ENCODE data around the gene PDCL3. TPM values are rescaled to one million over a fixed set of nuclear protein-coding genes. Genes with fewer than 3 reads are reported as not detected.

The PDCL3 gene
- total RNA-seq, 6 donors from 2014 or later = 6.3 to 21.7 (median 15.0) TPM

DNA sequence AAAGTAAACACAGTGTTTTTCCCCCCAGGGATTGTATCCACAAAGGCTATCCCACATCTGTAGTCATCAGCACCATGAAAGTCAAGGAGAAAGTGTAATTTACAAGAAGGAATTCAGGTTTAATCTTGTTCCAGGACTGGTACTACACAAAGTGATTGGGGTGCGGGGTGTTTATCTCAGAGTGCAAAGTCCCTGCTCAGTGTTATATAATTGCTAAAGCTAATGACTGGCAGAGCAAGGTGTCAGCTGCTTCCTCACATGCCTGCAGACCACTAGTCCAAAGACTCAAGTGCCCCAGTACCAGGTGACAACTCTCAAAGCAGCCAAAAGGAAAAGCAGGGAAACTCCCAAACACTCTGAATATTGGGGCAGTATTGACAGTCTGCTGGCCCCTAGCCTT is 40.4 kb upstream of the PDCL3 start:
- H3K9me3 ChIP-seq = no peaks in the 10 kb centered on the region
- no peaks in the 10 kb centered on the region for H3K4me1 ChIP-seq
- TF ChIP-seq POLR2A (IDR thresholded peaks at IDR 0.05) = no peak
- no peak for TF ChIP-seq EP300 (IDR thresholded peaks at IDR 0.05)
- TF ChIP-seq, protein P1, sequence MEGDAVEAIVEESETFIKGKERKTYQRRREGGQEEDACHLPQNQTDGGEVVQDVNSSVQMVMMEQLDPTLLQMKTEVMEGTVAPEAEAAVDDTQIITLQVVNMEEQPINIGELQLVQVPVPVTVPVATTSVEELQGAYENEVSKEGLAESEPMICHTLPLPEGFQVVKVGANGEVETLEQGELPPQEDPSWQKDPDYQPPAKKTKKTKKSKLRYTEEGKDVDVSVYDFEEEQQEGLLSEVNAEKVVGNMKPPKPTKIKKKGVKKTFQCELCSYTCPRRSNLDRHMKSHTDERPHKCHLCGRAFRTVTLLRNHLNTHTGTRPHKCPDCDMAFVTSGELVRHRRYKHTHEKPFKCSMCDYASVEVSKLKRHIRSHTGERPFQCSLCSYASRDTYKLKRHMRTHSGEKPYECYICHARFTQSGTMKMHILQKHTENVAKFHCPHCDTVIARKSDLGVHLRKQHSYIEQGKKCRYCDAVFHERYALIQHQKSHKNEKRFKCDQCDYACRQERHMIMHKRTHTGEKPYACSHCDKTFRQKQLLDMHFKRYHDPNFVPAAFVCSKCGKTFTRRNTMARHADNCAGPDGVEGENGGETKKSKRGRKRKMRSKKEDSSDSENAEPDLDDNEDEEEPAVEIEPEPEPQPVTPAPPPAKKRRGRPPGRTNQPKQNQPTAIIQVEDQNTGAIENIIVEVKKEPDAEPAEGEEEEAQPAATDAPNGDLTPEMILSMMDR (IDR thresholded peaks at IDR 0.05) = no peak
- no peak for TF ChIP-seq POLR2AphosphoS5 (IDR thresholded peaks at IDR 0.05)
- H3K4me3 ChIP-seq = no peak overlapping the region
- no peak overlapping the region for H3K27ac ChIP-seq
- ATAC-seq (ENCODE audit: low FRiP score in 2 of 2) = no peak
- no peaks in the 10 kb centered on the region for H3K36me3 ChIP-seq
- 67% methylated on average over 1 of the region's 1 CpG for WGBS, 2 donors
- DNase-seq = no peak
- H3K27me3 ChIP-seq = no peaks in the 10 kb centered on the region

DNA sequence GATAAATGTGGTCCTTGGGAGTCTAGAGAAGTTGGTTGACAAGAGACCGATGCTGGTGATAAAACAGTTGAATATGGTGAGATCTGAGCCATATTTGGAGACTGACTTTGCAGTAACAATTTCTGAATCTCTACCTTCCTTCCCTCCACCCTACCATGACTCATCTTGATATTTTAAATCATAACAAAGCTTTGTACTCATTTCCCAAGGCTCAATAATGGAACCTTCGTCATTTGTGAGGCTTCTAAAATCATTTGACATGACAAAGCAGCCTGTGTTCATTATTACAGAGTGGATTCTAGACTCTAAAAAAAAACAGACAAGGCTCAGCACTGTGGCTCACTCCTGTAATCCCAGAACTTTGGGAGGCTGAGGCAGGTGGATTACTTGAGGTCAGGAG is 38.5 kb upstream of the PDCL3 start:
- TF ChIP-seq POLR2A (IDR thresholded peaks at IDR 0.05) (no peak), EP300 (IDR thresholded peaks at IDR 0.05) (no peak), POLR2AphosphoS5 (IDR thresholded peaks at IDR 0.05) (no peak)
- TF ChIP-seq, protein P1 (IDR thresholded peaks at IDR 0.05) = no peak
- Histone ChIP-seq H3K4me3 (no peak overlapping the region), H3K9me3 (no peaks in the 10 kb centered on the region), H3K36me3 (no peaks in the 10 kb centered on the region), H3K27me3 (no peaks in the 10 kb centered on the region), H3K27ac (no peak overlapping the region), H3K4me1 (no peaks in the 10 kb centered on the region)
- DNase-seq = no peak
- no peak for ATAC-seq (ENCODE audit: low FRiP score in 2 of 2)
- WGBS, 2 donors = 79 to 90% methylated on average over 2 of the region's 2 CpGs

DNA sequence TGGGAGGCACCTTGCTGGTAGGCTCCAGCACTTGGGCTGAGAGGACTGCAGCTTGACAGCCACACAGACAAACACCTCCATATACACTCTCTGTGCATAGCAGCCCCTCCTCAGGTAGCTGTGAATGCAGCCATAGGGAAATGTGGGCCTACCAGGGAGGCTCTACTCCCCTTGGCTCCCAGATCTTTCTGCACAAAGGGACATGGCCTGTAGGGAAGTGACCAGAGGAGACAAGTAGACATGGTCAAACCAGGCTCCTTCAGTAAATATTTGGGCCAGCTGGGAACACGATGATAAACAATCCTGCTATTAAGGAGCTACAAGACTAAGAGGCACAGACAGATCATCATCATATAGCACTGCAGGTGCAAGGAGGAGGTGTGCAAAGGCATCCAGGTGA is 35.9 kb upstream of the PDCL3 start:
- no peak for DNase-seq
- TF ChIP-seq POLR2AphosphoS5 (IDR thresholded peaks at IDR 0.05) = no peak
- no peak for TF ChIP-seq POLR2A (IDR thresholded peaks at IDR 0.05)
- TF ChIP-seq, protein P1 (IDR thresholded peaks at IDR 0.05) = no peak
- TF ChIP-seq EP300 (IDR thresholded peaks at IDR 0.05) = no peak
- Histone ChIP-seq H3K27ac (no peak overlapping the region), H3K9me3 (no peaks in the 10 kb centered on the region), H3K4me1 (no peaks in the 10 kb centered on the region), H3K4me3 (no peak overlapping the region), H3K36me3 (no peaks in the 10 kb centered on the region), H3K27me3 (no peaks in the 10 kb centered on the region)
- ATAC-seq (ENCODE audit: low FRiP score in 2 of 2) = no peak
- 0 to 86% methylated on average over 1 of the region's 1 CpG for WGBS, 2 donors

DNA sequence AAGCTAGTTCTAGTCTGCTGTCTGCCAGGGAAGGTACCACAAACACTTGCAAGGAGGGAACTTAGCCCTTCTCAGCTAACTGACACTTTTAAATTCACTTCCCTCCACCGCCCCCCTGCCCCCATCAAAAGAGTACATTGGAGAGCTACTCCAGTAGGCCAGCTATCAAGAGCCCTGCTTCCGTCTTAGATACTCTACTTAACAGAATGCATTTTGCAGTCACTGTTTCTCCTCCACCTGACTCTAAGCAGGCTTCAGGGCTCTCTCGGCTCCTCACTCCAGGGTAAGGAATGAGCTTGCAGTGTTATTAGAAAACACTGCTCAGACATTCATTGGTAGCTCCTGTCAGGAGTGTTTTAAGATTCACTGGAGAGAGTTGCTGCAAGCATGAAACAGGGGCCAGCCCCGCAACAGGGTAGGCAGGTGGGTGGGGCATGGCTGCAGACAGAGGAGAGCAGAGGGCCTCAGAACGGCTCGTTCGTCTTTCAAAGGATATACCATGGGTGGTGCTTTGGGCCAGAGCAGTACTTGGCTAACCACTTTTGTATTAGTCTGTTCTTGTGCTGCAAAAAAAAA is 35.3 kb upstream of the PDCL3 start:
- Histone ChIP-seq H3K4me3 (no peak overlapping the region), H3K36me3 (no peaks in the 10 kb centered on the region), H3K9me3 (no peaks in the 10 kb centered on the region), H3K27me3 (no peaks in the 10 kb centered on the region), H3K27ac (no peak overlapping the region), H3K4me1 (no peaks in the 10 kb centered on the region)
- no peak for TF ChIP-seq POLR2A (IDR thresholded peaks at IDR 0.05)
- TF ChIP-seq EP300 (IDR thresholded peaks at IDR 0.05) = no peak
- no peak for TF ChIP-seq POLR2AphosphoS5 (IDR thresholded peaks at IDR 0.05)
- TF ChIP-seq, protein P1 (IDR thresholded peaks at IDR 0.05) = no peak
- ATAC-seq (ENCODE audit: low FRiP score in 2 of 2) (no peak), DNase-seq (no peak)
- WGBS, 2 donors = 60% methylated on average over 7 of the region's 7 CpGs

DNA sequence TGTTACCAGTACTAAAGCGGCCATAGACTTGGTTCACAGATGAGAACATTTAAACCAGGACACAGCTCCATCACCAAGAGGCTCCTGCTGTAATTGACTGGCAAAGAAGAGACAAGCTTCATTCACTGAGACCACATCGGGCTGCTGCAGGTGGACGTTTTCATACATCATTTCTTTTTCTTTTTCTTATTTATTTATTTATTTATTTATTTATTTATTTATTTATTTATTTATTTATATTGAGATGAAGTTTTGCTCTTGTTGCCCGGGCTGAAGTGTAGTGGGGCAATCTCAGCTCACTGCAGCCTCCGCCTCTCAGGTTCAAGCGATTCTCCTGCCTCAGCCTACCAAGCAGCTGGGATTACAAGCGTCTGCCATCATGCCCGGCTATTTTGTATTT is 33.6 kb upstream of the PDCL3 start:
- TF ChIP-seq EP300 (IDR thresholded peaks at IDR 0.05) (no peak), POLR2A (IDR thresholded peaks at IDR 0.05) (no peak), POLR2AphosphoS5 (IDR thresholded peaks at IDR 0.05) (no peak)
- TF ChIP-seq, protein P1 (IDR thresholded peaks at IDR 0.05) = no peak
- no peaks in the 10 kb centered on the region for H3K36me3 ChIP-seq
- no peaks in the 10 kb centered on the region for H3K9me3 ChIP-seq
- H3K4me1 ChIP-seq = no peaks in the 10 kb centered on the region
- H3K27me3 ChIP-seq = no peaks in the 10 kb centered on the region
- H3K27ac ChIP-seq = no peak overlapping the region
- DNase-seq (no peak), ATAC-seq (ENCODE audit: low FRiP score in 2 of 2) (no peak)
- no peak overlapping the region for H3K4me3 ChIP-seq
- WGBS, 2 donors = 93 to 98% methylated on average over 8 of the region's 8 CpGs

Measured in upper lobe of left lung (tissue), 6 donors.